NB4 (cell line): ENCODE data around the gene GALNT9.

Experiments
- DNase-seq: peaks from one replicate; pipeline ENCODE4 v3.0.0; 2010; ENCODE audit warnings: low read depth
- H3K4me3 ChIP-seq: one replicate; pipeline ENCODE4 v1.5.1; 2011; ENCODE audit warnings: mild to moderate bottlenecking, low read depth, low read length, moderate library complexity
- MYC ChIP-seq: IDR thresholded peaks from 2 replicates; pipeline ENCODE4 v1.6.1; 2011; ENCODE audit warnings: low read depth, low read length
- POLR2A ChIP-seq: IDR thresholded peaks from 2 replicates; pipeline ENCODE4 v1.6.1; 2011; ENCODE audit warnings: mild to moderate bottlenecking; ENCODE audit not compliant: insufficient read length; ENCODE audit errors: extremely low read depth
- TF ChIP-seq, protein P1 (sequence below): IDR thresholded peaks from 2 replicates; pipeline ENCODE4 v1.6.1; 2011; ENCODE audit warnings: low read depth, low read length
- TF ChIP-seq, protein P2 (sequence below): IDR thresholded peaks from one replicate; pipeline ENCODE4 v1.5.1; 2012; ENCODE audit warnings: low read depth, low read length

GALNT9 gene

DNA sequence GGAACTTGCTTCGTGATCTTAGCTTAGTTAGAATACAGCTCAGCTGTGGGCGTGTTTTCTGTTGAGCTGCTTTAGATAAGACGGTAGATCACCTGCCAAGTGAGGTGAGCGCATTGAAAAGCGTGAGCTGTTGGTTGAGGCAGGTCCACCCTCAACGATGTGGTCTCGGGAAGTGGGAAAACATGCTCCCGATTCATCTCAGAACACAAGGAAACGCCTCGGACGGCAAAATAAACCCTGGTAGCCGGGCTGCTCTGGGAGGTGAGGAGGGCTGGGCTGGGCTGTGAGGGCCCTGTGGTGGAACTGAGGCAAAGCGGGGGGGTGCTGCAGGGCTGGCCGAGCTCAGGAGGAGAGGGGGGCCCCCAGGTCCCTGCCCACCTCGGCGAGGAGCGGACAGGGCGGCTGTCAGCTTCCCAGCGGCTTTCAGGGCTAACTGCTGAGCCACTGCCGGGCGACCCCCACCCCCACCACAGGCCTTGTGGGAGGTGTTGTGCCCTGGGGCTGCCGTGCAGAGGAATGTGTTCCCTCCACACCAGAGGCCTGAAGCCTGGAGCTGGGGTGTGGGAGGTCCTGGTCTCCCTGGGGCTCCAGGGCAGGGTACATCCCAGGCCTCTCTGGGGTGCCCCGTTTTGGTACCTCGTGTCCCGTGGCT lies 154.4 kb downstream of the GALNT9 start:
- TF ChIP-seq, protein P1, sequence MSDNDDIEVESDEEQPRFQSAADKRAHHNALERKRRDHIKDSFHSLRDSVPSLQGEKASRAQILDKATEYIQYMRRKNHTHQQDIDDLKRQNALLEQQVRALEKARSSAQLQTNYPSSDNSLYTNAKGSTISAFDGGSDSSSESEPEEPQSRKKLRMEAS = no peak
- no peak for TF ChIP-seq POLR2A
- TF ChIP-seq MYC = no peak
- TF ChIP-seq, protein P2, sequence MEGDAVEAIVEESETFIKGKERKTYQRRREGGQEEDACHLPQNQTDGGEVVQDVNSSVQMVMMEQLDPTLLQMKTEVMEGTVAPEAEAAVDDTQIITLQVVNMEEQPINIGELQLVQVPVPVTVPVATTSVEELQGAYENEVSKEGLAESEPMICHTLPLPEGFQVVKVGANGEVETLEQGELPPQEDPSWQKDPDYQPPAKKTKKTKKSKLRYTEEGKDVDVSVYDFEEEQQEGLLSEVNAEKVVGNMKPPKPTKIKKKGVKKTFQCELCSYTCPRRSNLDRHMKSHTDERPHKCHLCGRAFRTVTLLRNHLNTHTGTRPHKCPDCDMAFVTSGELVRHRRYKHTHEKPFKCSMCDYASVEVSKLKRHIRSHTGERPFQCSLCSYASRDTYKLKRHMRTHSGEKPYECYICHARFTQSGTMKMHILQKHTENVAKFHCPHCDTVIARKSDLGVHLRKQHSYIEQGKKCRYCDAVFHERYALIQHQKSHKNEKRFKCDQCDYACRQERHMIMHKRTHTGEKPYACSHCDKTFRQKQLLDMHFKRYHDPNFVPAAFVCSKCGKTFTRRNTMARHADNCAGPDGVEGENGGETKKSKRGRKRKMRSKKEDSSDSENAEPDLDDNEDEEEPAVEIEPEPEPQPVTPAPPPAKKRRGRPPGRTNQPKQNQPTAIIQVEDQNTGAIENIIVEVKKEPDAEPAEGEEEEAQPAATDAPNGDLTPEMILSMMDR = no peak
- H3K4me3 ChIP-seq = no peak overlapping the region
- DNase-seq = peak; percentile 52

DNA sequence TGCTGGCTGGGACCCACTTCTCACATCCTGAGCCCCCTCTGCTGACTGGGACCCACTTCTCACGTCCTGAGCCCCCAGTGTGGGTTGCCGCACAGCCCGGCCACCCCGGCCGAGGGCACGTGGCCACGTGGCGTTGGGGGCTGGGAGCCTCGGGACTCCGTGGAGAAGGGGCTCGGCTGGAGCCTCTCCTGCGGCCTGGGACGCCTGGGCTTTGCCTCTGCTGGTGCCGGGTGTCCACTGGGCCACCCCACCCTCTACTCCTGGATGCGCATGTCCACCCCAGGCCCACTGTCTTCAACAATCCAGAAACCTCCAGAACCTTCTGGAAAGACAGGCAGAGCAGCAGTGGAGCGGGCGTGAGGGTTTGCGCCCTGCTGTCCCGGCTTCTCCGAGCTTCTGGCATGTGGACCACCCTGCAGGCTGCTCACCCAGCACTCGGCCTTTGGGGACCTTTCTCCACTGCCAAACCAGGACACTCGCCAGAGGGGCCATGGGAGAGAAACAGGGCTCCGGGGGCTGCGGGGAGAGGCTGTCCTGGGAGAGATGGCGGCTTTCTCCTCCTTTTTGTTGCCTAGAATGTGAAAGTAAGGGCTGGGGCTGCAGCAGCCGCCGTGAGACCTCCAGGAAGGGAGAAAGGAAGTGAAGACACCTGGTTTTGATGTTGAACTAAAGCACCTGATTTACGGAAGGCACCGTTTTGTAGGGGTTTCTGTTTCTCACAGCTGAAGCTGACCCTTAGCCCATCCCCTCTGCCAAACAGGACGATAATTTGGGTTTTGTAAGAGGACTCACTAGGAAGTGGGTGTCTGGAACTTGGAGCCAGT lies 155.2 kb downstream of the GALNT9 start:
- TF ChIP-seq, protein P1 = no peak
- TF ChIP-seq POLR2A = no peak
- TF ChIP-seq, protein P2 = no peak
- TF ChIP-seq MYC = no peak
- DNase-seq = no peak
- no peak overlapping the region for H3K4me3 ChIP-seq

DNA sequence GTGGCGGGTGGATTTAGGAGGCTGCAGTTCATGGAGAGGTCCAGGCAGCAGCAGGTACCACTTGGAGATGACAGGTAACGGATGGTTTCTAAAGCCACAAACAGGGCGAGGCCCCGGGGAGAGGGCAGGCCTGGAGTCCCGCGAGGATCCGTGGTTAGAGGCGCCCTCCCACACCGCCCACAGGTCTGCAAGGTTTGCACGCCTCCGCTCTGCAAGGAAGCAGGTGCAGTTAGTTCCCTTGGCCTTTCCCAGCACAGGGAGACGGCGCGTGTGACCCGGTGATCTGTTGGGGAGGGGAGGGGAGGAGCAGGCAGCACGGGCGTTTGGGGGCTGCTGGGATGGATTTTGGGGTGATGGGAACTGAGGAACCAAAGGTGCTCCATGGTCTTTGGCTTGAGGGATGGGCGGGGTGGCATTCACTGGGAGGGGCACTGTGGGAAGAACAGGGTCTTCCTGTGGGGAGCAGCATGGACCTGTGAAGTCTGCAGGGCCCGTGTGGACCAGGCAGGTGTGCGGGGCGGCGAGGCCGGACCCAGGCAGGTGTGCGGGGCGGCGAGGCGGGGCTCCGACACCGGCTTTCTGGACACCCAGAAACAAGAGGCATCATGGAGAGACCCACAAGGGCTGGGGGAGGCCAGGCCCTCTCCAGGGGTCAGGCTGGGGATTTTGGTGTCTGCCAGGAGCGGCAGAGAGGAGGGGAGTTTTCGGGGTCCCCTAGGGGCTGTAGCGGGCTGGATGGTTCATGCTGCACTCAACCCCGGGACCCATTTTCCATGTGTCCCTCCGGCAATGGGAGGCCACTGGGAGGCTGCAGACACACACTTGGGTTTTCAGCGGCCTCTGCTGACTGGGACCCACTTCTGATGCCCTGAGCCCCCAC lies 156.0 kb downstream of the GALNT9 start:
- DNase-seq = peak; percentile 82
- H3K4me3 ChIP-seq = no peak overlapping the region
- TF ChIP-seq POLR2A = no peak
- 0 out of 2 replicates have a peak, but pooled peaks have one; percentile 12 for TF ChIP-seq MYC

DNA sequence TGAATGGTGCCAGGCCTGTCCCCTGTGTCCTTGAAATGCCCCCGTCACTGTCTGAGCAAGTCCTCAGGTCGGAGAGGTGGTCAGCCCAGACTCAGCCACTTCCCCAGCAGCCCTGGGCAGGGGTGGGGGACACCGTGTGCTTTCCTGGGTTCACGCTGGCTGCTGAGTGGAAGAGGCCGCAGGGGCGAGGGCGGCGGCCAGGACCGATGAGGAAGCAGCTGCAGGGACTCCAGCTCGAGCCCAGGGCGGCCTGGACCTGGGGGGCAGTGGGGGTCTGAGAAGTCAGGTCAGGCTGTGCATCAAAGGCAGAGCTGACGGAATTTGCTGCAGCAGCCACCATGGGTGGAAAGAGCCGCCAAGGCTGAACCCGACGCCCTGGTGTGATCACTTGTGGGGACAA lies 156.8 kb downstream of the GALNT9 start:
- no peak overlapping the region for H3K4me3 ChIP-seq
- TF ChIP-seq, protein P2 = no peak
- TF ChIP-seq MYC (no peak), POLR2A (no peak)
- TF ChIP-seq, protein P1 = no peak

DNA sequence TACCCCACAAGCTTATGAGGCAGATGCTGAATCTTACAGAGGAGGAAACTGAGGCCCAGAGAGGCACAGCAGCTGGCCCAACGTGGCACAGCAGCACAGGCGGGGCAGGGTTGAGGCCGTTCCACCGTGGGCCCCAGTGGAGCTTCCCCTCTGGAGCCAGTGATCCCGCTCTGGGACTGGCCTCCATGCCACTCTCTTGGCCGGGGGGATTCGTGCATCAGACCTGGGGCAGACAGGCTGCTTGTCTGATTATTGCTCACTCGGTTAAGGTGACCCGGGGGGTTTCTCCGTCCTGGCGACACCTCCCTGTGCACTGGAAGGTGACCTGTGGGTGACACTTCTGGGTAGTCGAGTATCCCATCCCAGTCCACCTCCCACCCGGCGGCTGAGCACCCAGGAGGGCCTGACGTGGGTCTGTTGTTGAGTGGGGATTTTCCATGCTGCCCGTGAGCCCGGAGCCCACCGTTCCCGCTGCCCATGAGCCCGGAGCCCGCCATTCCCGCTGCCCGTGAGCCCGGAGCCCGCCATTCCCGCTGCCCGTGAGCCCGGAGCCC lies 157.3 kb downstream of the GALNT9 start:
- TF ChIP-seq, protein P2 = no peak
- TF ChIP-seq POLR2A (no peak), MYC (no peak)
- TF ChIP-seq, protein P1 = no peak
- no peak for DNase-seq
- H3K4me3 ChIP-seq = no peak overlapping the region

More for the DNA sequence above, 156.8 kb downstream of the GALNT9 start:
- peak; percentile 56 for DNase-seq
